Tibial nerve (tissue), 3 donors: Measurements from ENCODE around the gene KDM1B.

Experiments
- POLR2A ChIP-seq, 2 donors: fragments of 450-650 bp; IDR thresholded peaks; one replicate each; pipeline ENCODE4 v1.6.1; 2017; ENCODE audit warnings: antibody characterized with exemption in 2 of 2, mild to moderate bottlenecking in 2 of 2, moderate library complexity in 2 of 2
- TF ChIP-seq, protein P1 (sequence below), 5 experiments: fragments of 200-600 bp in 3 of 5; fragments of 450-650 bp in 2 of 5; sonication (generic) in 3 of 5; IDR thresholded peaks; one replicate each; pipeline ENCODE4 v1.5.1; 2016 to 2019; ENCODE audit warnings: antibody characterized with exemption in 5 of 5, mild to moderate bottlenecking in 3 of 5, moderate library complexity in 2 of 5

- TF ChIP-seq POLR2A (IDR thresholded peaks at IDR 0.05): no peak
- TF ChIP-seq, protein P1, sequence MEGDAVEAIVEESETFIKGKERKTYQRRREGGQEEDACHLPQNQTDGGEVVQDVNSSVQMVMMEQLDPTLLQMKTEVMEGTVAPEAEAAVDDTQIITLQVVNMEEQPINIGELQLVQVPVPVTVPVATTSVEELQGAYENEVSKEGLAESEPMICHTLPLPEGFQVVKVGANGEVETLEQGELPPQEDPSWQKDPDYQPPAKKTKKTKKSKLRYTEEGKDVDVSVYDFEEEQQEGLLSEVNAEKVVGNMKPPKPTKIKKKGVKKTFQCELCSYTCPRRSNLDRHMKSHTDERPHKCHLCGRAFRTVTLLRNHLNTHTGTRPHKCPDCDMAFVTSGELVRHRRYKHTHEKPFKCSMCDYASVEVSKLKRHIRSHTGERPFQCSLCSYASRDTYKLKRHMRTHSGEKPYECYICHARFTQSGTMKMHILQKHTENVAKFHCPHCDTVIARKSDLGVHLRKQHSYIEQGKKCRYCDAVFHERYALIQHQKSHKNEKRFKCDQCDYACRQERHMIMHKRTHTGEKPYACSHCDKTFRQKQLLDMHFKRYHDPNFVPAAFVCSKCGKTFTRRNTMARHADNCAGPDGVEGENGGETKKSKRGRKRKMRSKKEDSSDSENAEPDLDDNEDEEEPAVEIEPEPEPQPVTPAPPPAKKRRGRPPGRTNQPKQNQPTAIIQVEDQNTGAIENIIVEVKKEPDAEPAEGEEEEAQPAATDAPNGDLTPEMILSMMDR (IDR thresholded peaks at IDR 0.05): no peak
Measured at GRCh38 chr6:18237167-18237566, 81.9 kb downstream of the KDM1B start.
